GM23248 (cell line): ENCODE data around the gene EGR1. TPM values are rescaled to one million over a fixed set of nuclear protein-coding genes. Genes with fewer than 3 reads are reported as not detected.

ENCODE experiments used
- DNase-seq: peaks from one replicate; pipeline ENCODE4 v3.0.0-alpha.2; 2015
- H2AFZ ChIP-seq: fragments of 200-600 bp; sonication (generic); 2 replicates; pipeline ENCODE4 v1.6.1; 2016; ENCODE audit warnings: antibody characterized with exemption
- H3F3A ChIP-seq: fragments of 200-600 bp; sonication (generic); 2 replicates; pipeline ENCODE4 v1.6.1; 2016; ENCODE audit warnings: mild to moderate bottlenecking, antibody characterized with exemption, mixed run types; ENCODE audit not compliant: insufficient read depth
- H3K27ac ChIP-seq: fragments of 200-600 bp; sonication (generic); 2 replicates; pipeline ENCODE4 v1.5.1; 2016; ENCODE audit warnings: mild to moderate bottlenecking
- H3K27me3 ChIP-seq: fragments of 200-600 bp; sonication (generic); replicated peaks from 2 replicates; pipeline ENCODE4 v1.6.1; 2016; ENCODE audit warnings: mild to moderate bottlenecking; ENCODE audit not compliant: insufficient read depth
- H3K36me3 ChIP-seq: fragments of 200-600 bp; sonication (generic); 2 replicates; pipeline ENCODE4 v1.6.1; 2016; ENCODE audit warnings: low read depth, mild to moderate bottlenecking
- H3K4me1 ChIP-seq: fragments of 200-600 bp; sonication (generic); 2 replicates; pipeline ENCODE4 v1.6.1; 2016; ENCODE audit warnings: mild to moderate bottlenecking; ENCODE audit not compliant: insufficient read depth
- H3K4me2 ChIP-seq: fragments of 200-600 bp; sonication (generic); one replicate; pipeline ENCODE4 v1.6.1; 2016; ENCODE audit warnings: mild to moderate bottlenecking; ENCODE audit not compliant: unreplicated experiment
- H3K4me3 ChIP-seq: fragments of 200-600 bp; sonication (generic); 2 replicates; pipeline ENCODE4 v1.5.1; 2016; ENCODE audit warnings: mild to moderate bottlenecking
- H3K79me2 ChIP-seq: fragments of 200-600 bp; sonication (generic); 2 replicates; pipeline ENCODE4 v1.6.1; 2016; ENCODE audit warnings: mild to moderate bottlenecking; ENCODE audit not compliant: insufficient read depth
- H3K9ac ChIP-seq: fragments of 200-600 bp; sonication (generic); 2 replicates; pipeline ENCODE4 v1.6.1; 2016; ENCODE audit warnings: mild to moderate bottlenecking
- H3K9me2 ChIP-seq: fragments of 200-600 bp; sonication (generic); 2 replicates; pipeline ENCODE4 v1.6.1; 2016; ENCODE audit warnings: mixed run types, mild to moderate bottlenecking, moderate library complexity; ENCODE audit not compliant: insufficient read depth
- H3K9me3 ChIP-seq: fragments of 200-600 bp; sonication (generic); one replicate; pipeline ENCODE4 v1.6.1; 2017; ENCODE audit warnings: low read depth
- H4K20me1 ChIP-seq: fragments of 200-600 bp; sonication (generic); 2 replicates; pipeline ENCODE4 v1.6.0; 2016; ENCODE audit not compliant: insufficient read depth
- EZH2 ChIP-seq: fragments of 200-600 bp; sonication (generic); IDR thresholded peaks from 2 replicates; pipeline ENCODE4 v1.6.1; 2018; ENCODE audit warnings: antibody characterized with exemption, mild to moderate bottlenecking; ENCODE audit not compliant: insufficient read depth, poor library complexity, severe bottlenecking
- EZH2phosphoT487 ChIP-seq: fragments of 200-600 bp; sonication (generic); IDR thresholded peaks from 2 replicates; pipeline ENCODE4 v1.6.1; 2018; ENCODE audit warnings: antibody characterized with exemption, moderate library complexity, mild to moderate bottlenecking, low read depth; ENCODE audit not compliant: insufficient read depth
- WGBS, 2 experiments: methylation state at CpG; one replicate each; pipeline ENCODE4 v1.1.6; 2015 to 2017; ENCODE audit warnings: low lambda C conversion rate in 2 of 2, low coverage in 1 of 2; ENCODE audit errors: missing lambda C conversion rate in 2 of 2; 5-methylcytosine and 5-hydroxymethylcytosine counted together
- in situ Hi-C: fragments of 300-500 bp; cut with MboI; formaldehyde crosslinking; loops from 2 replicates; pipeline ENCODE4 v1.15.0; 2020
- polyA plus RNA-seq: library from polyadenylated mRNA; unstranded; fragments of >200 nt; fragmentation: Nextera tagmentation; extraction: Ambion mirVana; gene quantifications from 2 replicates; pipeline ENCODE4 v1.2.1, GENCODE V29; 2016
- total RNA-seq: library from RNA; depleted of rRNA; stranded (reverse); fragments of >200 nt; shearing (Covaris generic); gene quantifications from 2 replicates; pipeline ENCODE4 v1.2.3, GENCODE V29; 2014

The EGR1 gene
- total and polyA plus RNA-seq, 2 experiments from 2014 or later = 19.0 to 170 TPM

- Histone ChIP-seq H3K27me3 (no peaks in the 10 kb centered on the region), H3K9me3 (no peaks in the 10 kb centered on the region), H3K27ac (no peak overlapping the region), H4K20me1 (no peaks in the 10 kb centered on the region), H3K36me3 (peaks cover 6% of the 10 kb centered on the region; the same call in 1 of the 2 replicates), H3K9me2 (no peaks in the 10 kb centered on the region), H3F3A (peaks cover 11% of the 10 kb centered on the region), H3K4me2 (no peak overlapping the region), H3K9ac (no peak overlapping the region), H3K4me1 (peaks cover 6% of the 10 kb centered on the region), H3K79me2 (no peaks in the 10 kb centered on the region), H2AFZ (no peak overlapping the region), H3K4me3 (no peak overlapping the region)
- in situ Hi-C loops = no loop called here
- WGBS, 2 experiments = 76 to 84% methylated on average over 16 to 17 of the region's 17 CpGs
- TF ChIP-seq EZH2 (no peak), EZH2phosphoT487 (no peak)
- no peak for DNase-seq
Measured at GRCh38 chr5:138440159-138441073, 24.9 kb upstream of the EGR1 start.

- Histone ChIP-seq H3K27me3 (no peaks in the 10 kb centered on the region), H2AFZ (no peak overlapping the region), H3K27ac (no peak overlapping the region), H4K20me1 (no peaks in the 10 kb centered on the region), H3F3A (peaks cover 11% of the 10 kb centered on the region), H3K4me3 (no peak overlapping the region), H3K4me2 (no peak overlapping the region), H3K9me3 (no peaks in the 10 kb centered on the region), H3K9ac (no peak overlapping the region), H3K79me2 (no peaks in the 10 kb centered on the region), H3K9me2 (no peaks in the 10 kb centered on the region), H3K4me1 (peaks cover 6% of the 10 kb centered on the region), H3K36me3 (0 out of 2 replicates have a peak, but pooled peaks cover 5% of the 10 kb centered on the region)
- in situ Hi-C loops = no loop called here
- DNase-seq = no peak
- TF ChIP-seq EZH2phosphoT487 (no peak), EZH2 (no peak)
- 84 to 88% methylated on average over 9 of the region's 9 CpGs for WGBS, 2 experiments
Measured at GRCh38 chr5:138441221-138441620, 24.1 kb upstream of the EGR1 start.

- no peak overlapping the region for H3K9ac ChIP-seq
- H3K27ac ChIP-seq = no peak overlapping the region
- H4K20me1 ChIP-seq = no peaks in the 10 kb centered on the region
- no peak for DNase-seq
- H3K27me3 ChIP-seq = no peaks in the 10 kb centered on the region
- H3K36me3 ChIP-seq = no peaks in the 10 kb centered on the region
- no peaks in the 10 kb centered on the region for H3K9me2 ChIP-seq
- no peaks in the 10 kb centered on the region for H3K9me3 ChIP-seq
- no peak overlapping the region for H3K4me3 ChIP-seq
- no peaks in the 10 kb centered on the region for H3K79me2 ChIP-seq
- H3F3A ChIP-seq = no peaks in the 10 kb centered on the region
- in situ Hi-C loops = no loop called here
- no peak overlapping the region for H2AFZ ChIP-seq
- H3K4me2 ChIP-seq = no peak overlapping the region
- no peak for TF ChIP-seq EZH2
- no peak for TF ChIP-seq EZH2phosphoT487
- H3K4me1 ChIP-seq = 0 out of 2 replicates have a peak, but pooled peaks cover 4% of the 10 kb centered on the region
- 87 to 88% methylated on average over 13 of the region's 13 CpGs for WGBS, 2 experiments
Measured at GRCh38 chr5:138444078-138444773, 21.1 kb upstream of the EGR1 start.

DNA sequence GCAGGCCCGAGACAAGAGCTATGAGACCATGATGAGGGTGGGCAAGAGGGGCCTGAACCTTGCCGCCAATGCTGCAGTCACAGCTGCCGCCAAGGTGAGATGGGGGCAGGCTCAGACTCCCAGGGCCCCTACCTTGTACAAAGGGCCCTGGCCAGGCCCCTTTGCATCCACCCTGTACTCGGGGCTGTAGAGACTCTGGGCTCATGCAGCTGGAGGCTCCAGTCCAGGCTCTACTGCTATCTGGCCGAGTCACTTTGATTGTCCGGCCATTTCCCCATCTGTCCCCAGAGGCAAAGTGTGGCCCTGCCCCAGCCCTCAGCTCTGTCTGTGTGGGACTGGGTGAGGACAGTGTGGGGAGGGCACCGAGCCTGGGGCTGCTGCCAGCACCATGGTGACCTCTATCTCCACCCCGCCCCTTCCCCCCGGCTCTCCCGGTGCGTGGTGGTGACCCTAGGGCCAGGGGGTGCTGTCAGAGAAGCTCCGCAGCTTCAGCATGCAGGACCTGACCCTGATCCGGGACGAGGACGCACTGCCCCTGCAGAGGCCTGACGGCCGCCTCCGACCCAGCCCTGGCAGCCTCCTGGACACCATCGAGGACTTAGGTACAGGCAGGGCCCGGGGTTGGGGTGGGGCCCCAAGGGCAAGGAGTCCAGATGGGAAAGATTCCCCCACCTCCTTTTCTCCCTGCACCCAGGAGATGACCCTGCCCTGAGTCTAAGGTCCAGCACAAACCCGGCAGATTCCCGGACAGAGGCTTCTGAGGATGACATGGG lies 20.3 kb upstream of the EGR1 start:
- H3K27ac ChIP-seq = no peak overlapping the region
- in situ Hi-C loops = no loop called here
- WGBS, 2 experiments = 82 to 86% methylated on average over 19 to 22 of the region's 22 CpGs

More for the DNA sequence above, 20.3 kb upstream of the EGR1 start:
- Histone ChIP-seq H3K4me2 (no peak overlapping the region), H3K79me2 (no peaks in the 10 kb centered on the region), H3F3A (no peaks in the 10 kb centered on the region), H3K27me3 (no peaks in the 10 kb centered on the region), H4K20me1 (no peaks in the 10 kb centered on the region), H3K9ac (no peak overlapping the region), H3K4me1 (peaks cover 11% of the 10 kb centered on the region; the same call in 1 of the 2 replicates), H2AFZ (no peak overlapping the region), H3K9me3 (no peaks in the 10 kb centered on the region), H3K4me3 (no peak overlapping the region), H3K36me3 (no peaks in the 10 kb centered on the region), H3K9me2 (no peaks in the 10 kb centered on the region)
- DNase-seq = no peak
- TF ChIP-seq EZH2phosphoT487 (no peak), EZH2 (no peak)
